WERI-Rb-1 (cell line): ENCODE measurements around the gene RUNX2.

Experiments
- DNase-seq: peaks from one replicate; pipeline ENCODE4 v3.0.0-alpha.2; 2020
- H3K27ac ChIP-seq: fragments of 250-450 bp; sonication (Bioruptor Pico); 2 replicates; pipeline ENCODE4 v1.5.1; 2020; ENCODE audit warnings: mild to moderate bottlenecking, moderate library complexity
- H3K27me3 ChIP-seq: fragments of 250-450 bp; sonication (Bioruptor Pico); 2 replicates; pipeline ENCODE4 v1.5.1; 2021; ENCODE audit warnings: mild to moderate bottlenecking, low read depth, moderate library complexity; ENCODE audit not compliant: insufficient read depth, severe bottlenecking
- H3K36me3 ChIP-seq: fragments of 250-450 bp; sonication (Bioruptor Pico); 2 replicates; pipeline ENCODE4 v1.5.1; 2020; ENCODE audit warnings: mild to moderate bottlenecking, moderate library complexity
- H3K4me3 ChIP-seq: 2 replicates; pipeline ENCODE4 v1.5.1; 2011; ENCODE audit warnings: low read depth, mild to moderate bottlenecking, control low read depth, low read length
- H3K9me3 ChIP-seq: fragments of 250-450 bp; sonication (Bioruptor Pico); 2 replicates; pipeline ENCODE4 v1.5.1; 2021; ENCODE audit warnings: mild to moderate bottlenecking, moderate library complexity; ENCODE audit not compliant: severe bottlenecking
- TF ChIP-seq, protein P1 (sequence below): IDR thresholded peaks from 2 replicates; pipeline ENCODE4 v1.5.1; 2011; ENCODE audit warnings: low read depth, mild to moderate bottlenecking, control low read depth, inconsistent platforms, low read length

Gene RUNX2

DNA sequence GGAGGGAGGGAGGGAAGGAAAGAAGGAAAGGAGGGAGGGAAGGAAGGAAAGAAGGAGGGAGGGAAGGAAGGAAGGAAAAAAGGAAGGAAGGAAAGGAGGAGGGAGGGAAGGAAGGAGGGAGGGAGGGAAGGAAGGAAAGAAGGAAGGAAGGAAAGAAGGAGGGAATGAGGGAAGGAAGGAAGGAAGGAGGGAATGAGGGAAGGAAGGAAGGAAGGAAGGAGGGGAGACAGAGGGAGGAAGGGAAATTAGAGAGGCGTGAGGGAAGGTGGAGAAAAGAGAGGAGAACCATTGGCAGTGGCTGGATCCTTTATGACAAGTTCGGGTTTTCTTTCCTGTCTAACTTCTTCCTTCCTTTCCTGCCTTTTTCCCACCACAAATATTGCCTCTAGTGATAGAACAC is 71.9 kb downstream of the RUNX2 start:
- Histone ChIP-seq H3K27ac (no peak overlapping the region), H3K4me3 (no peak overlapping the region), H3K36me3 (no peaks in the 10 kb centered on the region), H3K27me3 (no peaks in the 10 kb centered on the region), H3K9me3 (no peaks in the 10 kb centered on the region)
- DNase-seq: no peak
- TF ChIP-seq, protein P1, sequence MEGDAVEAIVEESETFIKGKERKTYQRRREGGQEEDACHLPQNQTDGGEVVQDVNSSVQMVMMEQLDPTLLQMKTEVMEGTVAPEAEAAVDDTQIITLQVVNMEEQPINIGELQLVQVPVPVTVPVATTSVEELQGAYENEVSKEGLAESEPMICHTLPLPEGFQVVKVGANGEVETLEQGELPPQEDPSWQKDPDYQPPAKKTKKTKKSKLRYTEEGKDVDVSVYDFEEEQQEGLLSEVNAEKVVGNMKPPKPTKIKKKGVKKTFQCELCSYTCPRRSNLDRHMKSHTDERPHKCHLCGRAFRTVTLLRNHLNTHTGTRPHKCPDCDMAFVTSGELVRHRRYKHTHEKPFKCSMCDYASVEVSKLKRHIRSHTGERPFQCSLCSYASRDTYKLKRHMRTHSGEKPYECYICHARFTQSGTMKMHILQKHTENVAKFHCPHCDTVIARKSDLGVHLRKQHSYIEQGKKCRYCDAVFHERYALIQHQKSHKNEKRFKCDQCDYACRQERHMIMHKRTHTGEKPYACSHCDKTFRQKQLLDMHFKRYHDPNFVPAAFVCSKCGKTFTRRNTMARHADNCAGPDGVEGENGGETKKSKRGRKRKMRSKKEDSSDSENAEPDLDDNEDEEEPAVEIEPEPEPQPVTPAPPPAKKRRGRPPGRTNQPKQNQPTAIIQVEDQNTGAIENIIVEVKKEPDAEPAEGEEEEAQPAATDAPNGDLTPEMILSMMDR: no peak

DNA sequence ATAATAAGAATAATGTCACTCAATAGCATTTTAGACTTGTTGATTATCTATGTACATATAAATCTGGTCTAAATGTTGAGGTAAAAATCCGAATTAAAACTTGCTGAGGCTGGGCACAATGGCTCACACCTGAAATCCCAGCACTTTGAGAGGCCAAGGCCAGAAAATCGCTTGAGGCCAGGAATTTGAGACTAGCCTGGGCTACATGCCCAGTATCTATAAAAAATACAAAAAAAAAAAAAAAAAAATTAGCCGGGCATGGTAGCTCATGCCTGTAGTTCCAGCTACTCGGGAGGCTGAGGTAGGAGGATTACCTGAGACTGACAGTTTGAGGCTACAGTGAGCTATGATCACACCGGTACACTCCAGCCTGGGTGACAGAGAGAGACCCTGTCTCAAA is 83.8 kb downstream of the RUNX2 start:
- Histone ChIP-seq H3K27me3 (no peaks in the 10 kb centered on the region), H3K36me3 (no peaks in the 10 kb centered on the region), H3K4me3 (no peak overlapping the region), H3K9me3 (no peaks in the 10 kb centered on the region), H3K27ac (no peak overlapping the region)
- no peak for DNase-seq
- TF ChIP-seq, protein P1: no peak

GRCh38 chr6:45415315-45415714 is 87.2 kb downstream of the RUNX2 start:
- H3K27ac ChIP-seq: no peak overlapping the region
- peaks cover 16% of the 10 kb centered on the region for H3K27me3 ChIP-seq
- H3K36me3 ChIP-seq: no peaks in the 10 kb centered on the region
- no peak overlapping the region for H3K4me3 ChIP-seq
- no peak for DNase-seq
- H3K9me3 ChIP-seq: no peaks in the 10 kb centered on the region
- TF ChIP-seq, protein P1: no peak

GRCh38 chr6:45415788-45416518 is 87.8 kb downstream of the RUNX2 start:
- Histone ChIP-seq H3K36me3 (no peaks in the 10 kb centered on the region), H3K27me3 (peaks cover 22% of the 10 kb centered on the region), H3K27ac (no peak overlapping the region), H3K4me3 (no peak overlapping the region), H3K9me3 (no peaks in the 10 kb centered on the region)
- no peak for DNase-seq
- TF ChIP-seq, protein P1: no peak

DNA sequence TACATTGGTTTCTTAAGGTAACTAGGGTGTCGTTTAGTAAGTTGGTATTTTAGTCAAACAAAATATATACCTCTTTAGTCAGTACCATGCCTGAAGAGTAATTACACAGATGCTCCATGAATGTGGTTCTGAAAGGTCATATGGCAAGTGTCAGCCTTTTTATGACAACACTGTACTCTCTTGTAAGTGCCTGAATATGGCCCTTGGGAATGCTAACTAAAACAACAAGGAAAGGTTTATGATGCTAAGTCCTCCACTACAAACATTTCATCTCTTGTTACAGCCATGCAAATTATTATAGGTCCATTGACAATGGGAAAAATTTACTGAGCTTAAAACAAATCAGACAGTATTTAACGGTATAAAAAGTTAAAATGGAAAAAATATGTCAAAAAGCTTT is 88.6 kb downstream of the RUNX2 start:
- TF ChIP-seq, protein P1: no peak
- Histone ChIP-seq H3K36me3 (no peaks in the 10 kb centered on the region), H3K27ac (no peak overlapping the region), H3K27me3 (peaks cover 25% of the 10 kb centered on the region), H3K4me3 (no peak overlapping the region), H3K9me3 (no peaks in the 10 kb centered on the region)
- DNase-seq: no peak

DNA sequence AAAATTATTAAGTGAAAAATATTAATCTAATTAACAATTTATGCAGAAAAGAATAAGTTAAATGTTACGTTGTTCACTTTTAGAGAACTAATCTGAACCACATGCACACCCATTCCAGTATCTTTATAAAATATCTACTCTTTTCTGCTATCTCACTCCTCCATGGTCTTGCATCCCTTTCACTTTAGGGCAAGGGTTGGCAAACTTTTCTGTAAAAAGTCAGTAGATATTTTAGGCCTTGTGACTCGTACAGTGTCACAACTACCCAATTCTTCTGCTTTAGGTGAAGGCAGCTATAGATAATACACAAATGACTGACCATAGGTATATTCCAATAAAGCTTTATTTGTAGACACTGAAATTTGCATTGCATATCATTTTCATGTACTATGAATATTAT is 89.3 kb downstream of the RUNX2 start:
- no peak overlapping the region for H3K4me3 ChIP-seq
- peaks cover 25% of the 10 kb centered on the region for H3K27me3 ChIP-seq
- no peaks in the 10 kb centered on the region for H3K36me3 ChIP-seq
- TF ChIP-seq, protein P1: no peak
- H3K9me3 ChIP-seq: no peaks in the 10 kb centered on the region
- no peak overlapping the region for H3K27ac ChIP-seq
- DNase-seq: no peak
